Measurements from ENCODE around the gene NCK1. TPM values are rescaled to one million over a fixed set of nuclear protein-coding genes. Genes with fewer than 3 reads are reported as not detected.

NCK1 gene
- 30.0 and 38.1 TPM in 2 replicates for total RNA-seq

GRCh38 chr3:136861890-136862616 lies at the start of gene NCK1:
Gene NCK1 (plus strand): TSS chr3:136862208. CDS start chr3:136928002, 65,794 bp downstream.

GRCh38 chr3:136818769-136819391 lies 43.1 kb upstream of the NCK1 start, which contains the start of gene SLC35G2:
Gene SLC35G2 (plus strand): TSS chr3:136819126. CDS start chr3:136854461, 35,335 bp downstream.

GRCh38 chr3:136957751-136958288 lies 95.8 kb downstream of the NCK1 start, which contains the start of gene IL20RB:
Gene IL20RB (plus strand): TSS chr3:136957983. CDS start chr3:136958114, 131 bp downstream.

Other genes with a start within 250 kb of the NCK1 start
- gene STAG1, start 109.8 kb upstream of the NCK1 start, total RNA-seq = 17.6 and 21.1 TPM in 2 replicates
- gene SLC35G2, start 43.1 kb upstream of the NCK1 start, total RNA-seq = 16.4 and 18.4 TPM in 2 replicates
- gene IL20RB, start 95.8 kb downstream of the NCK1 start, total RNA-seq = 34.0 and 37.6 TPM in 2 replicates

All from myometrial cell (primary cell).